K562 (cell line): ENCODE data around the gene NUP153. TPM values are rescaled to one million over a fixed set of nuclear protein-coding genes. Genes with fewer than 3 reads are reported as not detected.

Experiments
- ATAC-seq: fragments of 200-7000 bp; cut with Tn5 transposase; 3 replicates; pipeline ENCODE4 v1.9.1; 2020; ENCODE audit warnings: moderate library complexity
- BruUV-seq: library from RNA; stranded (reverse); fragments of 400-500 nt; replicated peaks from 2 replicates; lab custom pipeline; 2021; lab: Mats Ljungman, UMichigan
- CTCF ChIA-PET: fragments of 300-600 bp; formaldehyde crosslinking; extraction: SDS; loops from one replicate; lab custom pipeline; 2021; ENCODE audit warnings: low intra/inter-chr PET ratio; lab: Yijun Ruan, JAX
- POLR2A ChIA-PET: fragments of 300-600, 350-650 bp; sonication (Branson Sonifier 250); formaldehyde crosslinking; extraction: SDS; loops from one replicate; lab custom pipeline; 2021; ENCODE audit warnings: antibody characterized with exemption, inconsistent platforms; lab: Yijun Ruan, JAX
- DNase-seq, 4 experiments: peaks; one replicate each; pipeline versions ENCODE4 v3.0.0 to v3.0.0-alpha.2; 2011 to 2018; ENCODE audit warnings: low spot score in 3 of 4, mixed read lengths in 3 of 4; ENCODE audit errors: extremely low read depth in 1 of 4
- FAIRE-seq: peaks from 2 replicates; lab custom pipeline; 2011; peaks lifted over from hg19 to GRCh38; lab: Jason Lieb, UNC
- H2AFZ ChIP-seq: 2 replicates; pipeline ENCODE4 v1.6.0; 2011; ENCODE audit warnings: low read depth, low read length, control low read depth, inconsistent platforms
- H3K27ac ChIP-seq: fragments of 200-600 bp; 3 replicates; pipeline ENCODE4 v1.8.0; 2011; ENCODE audit warnings: low read depth, mild to moderate bottlenecking, control low read depth, inconsistent platforms, low read length, moderate library complexity, mixed read lengths; ENCODE audit errors: extremely low read depth
- H3K27me3 ChIP-seq, 2 experiments: fragments of 300-600 bp in 1 of 2; 2 replicates in 1 of 2; 3 replicates in 1 of 2; pipeline versions ENCODE4 v1.6.0 to v1.8.0; 2011; ENCODE audit warnings: inconsistent platforms in 2 of 2, low read length in 2 of 2, mild to moderate bottlenecking in 1 of 2, mixed read lengths in 1 of 2, moderate library complexity in 1 of 2; ENCODE audit not compliant: control insufficient read depth in 2 of 2, insufficient read depth in 2 of 2
- H3K36me3 ChIP-seq: fragments of 300-600 bp; 3 replicates; pipeline ENCODE4 v1.8.0; 2011; ENCODE audit warnings: mild to moderate bottlenecking, low read length, inconsistent platforms; ENCODE audit not compliant: control insufficient read depth, insufficient read depth
- H3K4me1 ChIP-seq, 2 experiments: fragments of 200-600 bp in 1 of 2; replicated peaks in 1 of 2; 2 replicates in 1 of 2; 3 replicates in 1 of 2; pipeline versions ENCODE4 v1.5.1 to v1.8.0; 2011; ENCODE audit warnings: inconsistent platforms in 2 of 2, low read length in 2 of 2, mild to moderate bottlenecking in 1 of 2, mixed read lengths in 1 of 2, moderate library complexity in 1 of 2; ENCODE audit not compliant: control insufficient read depth in 2 of 2, insufficient read depth in 2 of 2
- H3K4me2 ChIP-seq: 2 replicates; pipeline ENCODE4 v1.6.1; 2011; ENCODE audit warnings: low read length, control low read depth, inconsistent platforms, mixed read lengths; ENCODE audit not compliant: insufficient read depth
- H3K4me3 ChIP-seq: fragments of 200-600 bp; sonication (generic), shearing (Covaris generic); 2 replicates; pipeline ENCODE4 v1.5.1; 2016; ENCODE audit warnings: control low read depth, inconsistent platforms
- H3K79me2 ChIP-seq: fragments of 200-600 bp; 3 replicates; pipeline ENCODE4 v1.8.0; 2011; ENCODE audit warnings: low read length, inconsistent platforms; ENCODE audit not compliant: control insufficient read depth, insufficient read depth
- H3K9ac ChIP-seq, 2 experiments: 2 replicates each; pipeline versions ENCODE4 v1.6.0 to v1.6.1; 2011; ENCODE audit warnings: low read depth in 2 of 2, low read length in 2 of 2, control low read depth in 1 of 2, inconsistent platforms in 1 of 2, mild to moderate bottlenecking in 1 of 2, mixed read lengths in 1 of 2; ENCODE audit not compliant: insufficient read depth in 1 of 2
- H3K9me1 ChIP-seq: one replicate; pipeline ENCODE4 v1.6.0; 2011; ENCODE audit warnings: inconsistent platforms, mild to moderate bottlenecking, low read length, moderate library complexity; ENCODE audit not compliant: control insufficient read depth, insufficient read depth
- H3K9me3 ChIP-seq: replicated peaks from 2 replicates; pipeline ENCODE4 v1.5.1; 2011; ENCODE audit warnings: low read depth, low read length, inconsistent platforms; ENCODE audit not compliant: control insufficient read depth, insufficient read depth
- H4K20me1 ChIP-seq: replicated peaks from 2 replicates; pipeline ENCODE4 v1.6.1; 2011; ENCODE audit warnings: low read length, inconsistent platforms, mixed read lengths; ENCODE audit not compliant: control insufficient read depth, insufficient read depth
- BRD4 ChIP-seq: fragments of 200-600 bp; sonication (generic); IDR thresholded peaks from 2 replicates; pipeline ENCODE4 v1.6.1; 2017; ENCODE audit warnings: inconsistent platforms
- MGA ChIP-seq: fragments of 450-650 bp; IDR thresholded peaks from 2 replicates; pipeline ENCODE4 v1.6.1; 2016; ENCODE audit warnings: mild to moderate bottlenecking, moderate library complexity
- MTF1 ChIP-seq: fragments of 250-450 bp; sonication (Bioruptor Pico); IDR thresholded peaks from 2 replicates; pipeline ENCODE4 v1.9.0; 2021; ENCODE audit warnings: moderate library complexity, mild to moderate bottlenecking, inconsistent platforms, borderline replicate concordance
- WGBS: fragments of 100-300 bp; shearing (Covaris generic); methylation state at CpG from one replicate; pipeline ENCODE4 v1.1.6; 2016; ENCODE audit warnings: low coverage, mixed read lengths; ENCODE audit not compliant: insufficient coverage; ENCODE audit errors: missing lambda C conversion rate; 5-methylcytosine and 5-hydroxymethylcytosine counted together
- in situ Hi-C: fragments of 300-500 bp; cut with MboI; formaldehyde crosslinking; loops from 4 replicates; pipeline ENCODE4 v1.15.0; 2018; ENCODE audit warnings: inconsistent platforms, mixed read lengths
- intact Hi-C: fragments of 100-400 bp; cut with micrococcal nuclease; formaldehyde crosslinking; loops from 2 replicates; pipeline ENCODE4 v1.14.2; 2022
- polyA plus RNA-seq, 8 experiments: library from polyadenylated mRNA; depleted of rRNA in 4 of 8; stranded (reverse) in 5 of 8; unstranded in 3 of 8; fragments of >200 nt; fragmentation: Nextera tagmentation in 2 of 8; fragmentation: Illumina TruSeq in 1 of 8; extraction: Ambion mirVana in 2 of 8; extraction: Trizol in 1 of 8; gene quantifications; 2 replicates each; pipeline versions ENCODE4 v1.2.1 to v1.2.3, GENCODE V29; 2011 to 2014; ENCODE audit warnings: inconsistent platforms in 1 of 8, missing spikeins in 1 of 8
- total RNA-seq, 7 experiments: library from RNA; depleted of rRNA in 6 of 7; stranded (reverse); fragments of >200 nt in 6 of 7; fragmentation: Illumina TruSeq in 2 of 7; extraction: Trizol in 2 of 7; gene quantifications; 2 replicates each; pipeline versions ENCODE4 v1.2.1 to v1.2.3, GENCODE V29; 2011 to 2021; ENCODE audit warnings: low replicate concordance in 1 of 7

The NUP153 gene
- total and polyA plus RNA-seq, 9 of the 15 experiments (the other 6 are each of a cell fraction or from before 2014, with no cell fraction given), result 21.9 to 110 (median 84.8) TPM

GRCh38 chr6:17615794-17616193 is 90.9 kb downstream of the NUP153 start:
- Histone ChIP-seq H3K4me1 (no peaks in the 10 kb centered on the region), H3K27ac (no peak overlapping the region), H3K36me3 (peaks cover 74% of the 10 kb centered on the region), H3K9me3 (no peaks in the 10 kb centered on the region), H2AFZ (no peak overlapping the region), H3K79me2 (peaks cover 29% of the 10 kb centered on the region), H3K4me2 (no peak overlapping the region), H3K9me1 (no peaks in the 10 kb centered on the region), H3K4me3 (no peak overlapping the region), H3K27me3 (no peaks in the 10 kb centered on the region), H3K9ac (no peak overlapping the region), H4K20me1 (no peaks in the 10 kb centered on the region)
- 96% methylated on average over 4 of the region's 4 CpGs for WGBS
- TF ChIP-seq MGA, result no peak
- TF ChIP-seq MTF1 (CRISPR knock-in tag), result no peak
- no peak for TF ChIP-seq BRD4
- no TSS peak for BruUV-seq
- FAIRE-seq (no peak), DNase-seq (no peak), ATAC-seq (no peak)
- ChIA-PET POLR2A (interaction anchor here (1.9 kb wide), 1 partner anchor 12 kb away, joined by 6 read pairs; no protein-coding TSS in a partner anchor), CTCF (no interaction called here)
- in situ Hi-C loops (no loop called here), intact Hi-C loops (no loop called here)
